H1 (cell line): ENCODE results near the gene CDV3. TPM values are rescaled to one million over a fixed set of nuclear protein-coding genes. Genes with fewer than 3 reads are reported as not detected.

Experiments
- MAFK ChIP-seq: IDR thresholded peaks from 2 replicates; pipeline ENCODE4 v1.6.1; 2012; ENCODE audit warnings: low read depth, mild to moderate bottlenecking, improper control_type of control experiment, low read length
- polyA plus RNA-seq, 7 experiments: library from polyadenylated mRNA; depleted of rRNA in 3 of 7; stranded (reverse) in 5 of 7; unstranded in 2 of 7; fragments of >200 nt in 5 of 7; fragments of 200-250 nt in 2 of 7; gene quantifications; 1 replicate in 5 of 7; 2 replicates in 1 of 7; 4 replicates in 1 of 7; pipeline versions ENCODE4 v1.2.1 to v1.2.3, GENCODE V29; 2011 to 2013; ENCODE audit warnings: missing spikeins in 2 of 7, mixed read lengths in 2 of 7
- total RNA-seq: library from RNA; stranded (reverse); fragmentation: NEBNext Ultra II Directional; extraction: Animal tissue kit (Norgen Biotek cat#: 25700); gene quantifications from 2 replicates; pipeline ENCODE4 v1.2.1, GENCODE V29; 2021

CDV3 gene
- total and polyA plus RNA-seq, 2 of the 8 experiments (the other 6 are each of a cell fraction or from before 2014, with no cell fraction given) = 29.4 to 163 TPM

- TF ChIP-seq MAFK = no peak
Observed at GRCh38 chr3:133532951-133533350, 40.5 kb upstream of the CDV3 start (continued).
